Measurements from ENCODE around the gene SOWAHD. TPM values are rescaled to one million over a fixed set of nuclear protein-coding genes. Genes with fewer than 3 reads are reported as not detected.

Gene SOWAHD, protein sequence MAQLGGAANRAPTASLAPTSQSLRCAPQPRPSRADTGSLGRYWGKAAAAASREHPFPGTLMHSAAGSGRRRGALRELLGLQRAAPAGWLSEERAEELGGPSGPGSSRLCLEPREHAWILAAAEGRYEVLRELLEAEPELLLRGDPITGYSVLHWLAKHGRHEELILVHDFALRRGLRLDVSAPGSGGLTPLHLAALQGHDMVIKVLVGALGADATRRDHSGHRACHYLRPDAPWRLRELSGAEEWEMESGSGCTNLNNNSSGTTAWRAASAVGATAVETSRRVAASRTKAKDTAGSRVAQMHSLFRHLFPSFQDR
- polyA plus RNA-seq (2013, experiment 1 of 2): not detected
- polyA plus RNA-seq (2013, experiment 2 of 2): not detected

DNA sequence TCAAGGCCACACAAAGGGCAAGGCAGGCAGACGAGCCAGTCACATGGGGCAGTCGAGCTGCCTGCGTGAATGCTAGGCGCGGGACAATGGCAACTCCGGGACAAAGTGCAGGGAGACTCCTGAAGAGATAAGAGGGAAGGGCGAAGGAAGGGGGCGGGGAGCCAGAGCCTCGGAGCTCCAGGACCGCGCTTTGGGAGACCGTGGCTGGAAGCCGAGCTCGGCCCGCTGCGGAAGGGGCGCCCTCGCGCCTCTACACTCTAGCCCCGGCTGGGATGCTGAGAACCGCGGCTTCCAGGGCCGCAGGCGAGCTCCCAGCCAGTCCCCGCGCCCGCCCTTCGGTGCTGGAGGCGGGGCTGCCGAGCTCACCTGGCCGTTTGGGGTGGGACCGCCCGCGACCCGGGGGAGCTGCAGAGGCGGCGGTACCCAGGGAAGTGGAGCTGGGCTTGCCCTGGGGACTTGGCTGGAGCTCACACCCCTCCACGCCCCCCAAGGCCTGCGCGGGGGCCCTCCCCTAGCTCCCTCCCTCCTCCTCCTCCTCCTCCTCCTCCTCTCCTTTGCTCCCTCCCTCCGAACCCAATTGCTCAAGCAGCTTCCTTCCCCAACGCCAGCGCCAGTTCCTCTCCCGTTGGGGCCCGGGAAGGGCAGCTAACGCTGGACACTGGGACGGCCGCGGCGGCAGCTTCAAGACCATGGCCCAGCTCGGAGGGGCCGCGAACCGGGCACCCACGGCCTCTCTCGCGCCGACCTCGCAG, at the start of gene SOWAHD:
Gene SOWAHD, plus strand, starts transcription at position 610 of the 752 bp plus-strand sequence. Its CDS starts 80 bp downstream, at position 690.
- H3K4me3 ChIP-seq (ENCODE audit: extremely low read depth, insufficient read depth, low read length, poor library complexity, severe bottlenecking): peak within 1 kb of the TSS; percentile 38
- H3K27ac ChIP-seq (ENCODE audit: low read depth, low read length, severe bottlenecking): no peak within 1 kb of the TSS
- H3K36me3 ChIP-seq (ENCODE audit: control insufficient read depth, insufficient read depth, low read length): no peaks in the 10 kb centered on the region
- 0% methylated on average over 1 to 7 of the region's 59 CpGs for WGBS, 2 experiments (ENCODE audit: insufficient coverage in 2 of 2)
- H3K9me3 ChIP-seq (ENCODE audit: control insufficient read depth, low read length): no peaks in the 10 kb centered on the region
- peaks cover 4% of the 10 kb centered on the region for H3K4me1 ChIP-seq (ENCODE audit: control insufficient read depth, insufficient read depth, low read length, poor library complexity, severe bottlenecking)

DNA sequence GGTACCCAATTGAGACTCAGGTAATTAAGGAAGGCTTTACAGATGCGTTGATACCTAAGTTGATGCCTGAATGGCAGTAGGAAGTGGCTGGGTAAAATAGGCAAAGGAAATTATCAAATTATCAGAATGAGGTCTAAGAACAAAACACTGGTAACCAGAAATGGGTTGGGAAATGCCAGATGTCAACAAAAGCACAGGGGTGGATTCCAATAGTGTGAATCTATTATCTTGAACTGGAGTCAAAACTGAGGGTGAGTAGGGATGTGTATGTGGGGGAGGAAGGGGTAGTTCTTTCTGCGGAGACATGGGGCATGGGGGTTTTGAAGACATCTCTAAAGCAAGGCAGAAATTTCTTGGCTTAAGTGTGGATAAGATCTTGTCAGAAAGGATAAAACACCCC, 49.5 kb upstream of the SOWAHD start:
- 83 to 100% methylated on average over 1 of the region's 2 CpGs for WGBS, 2 experiments (ENCODE audit: insufficient coverage in 2 of 2)
- no peak overlapping the region for H3K4me3 ChIP-seq (ENCODE audit: extremely low read depth, insufficient read depth, low read length, poor library complexity, severe bottlenecking)
- H3K9me3 ChIP-seq (ENCODE audit: control insufficient read depth, low read length): no peaks in the 10 kb centered on the region
- no peak overlapping the region for H3K27ac ChIP-seq (ENCODE audit: low read depth, low read length, severe bottlenecking)
- no peaks in the 10 kb centered on the region for H3K36me3 ChIP-seq (ENCODE audit: control insufficient read depth, insufficient read depth, low read length)
- no peaks in the 10 kb centered on the region for H3K4me1 ChIP-seq (ENCODE audit: control insufficient read depth, insufficient read depth, low read length, poor library complexity, severe bottlenecking)

DNA sequence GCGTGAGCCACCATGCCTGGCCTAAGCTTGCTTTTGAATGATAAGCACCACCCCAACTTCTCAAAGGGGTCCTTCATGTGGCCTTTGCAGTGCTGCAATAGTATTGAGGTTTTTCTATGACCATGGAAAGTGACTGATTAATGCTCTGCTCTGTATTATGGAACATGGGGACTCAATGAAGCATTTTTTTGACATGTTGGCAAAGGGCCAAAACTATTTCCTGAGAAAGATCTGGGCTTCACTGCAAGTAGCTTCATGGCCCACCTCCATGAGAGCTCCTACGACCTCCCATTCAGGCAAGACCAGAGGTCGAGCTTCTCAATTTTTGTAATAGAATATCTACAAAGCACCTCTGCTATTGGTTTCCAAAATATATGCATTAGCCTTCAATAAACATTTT, 48.8 kb upstream of the SOWAHD start:
- 100% methylated on average over 1 of the region's 3 CpGs; no CpG with 5 or more reads in 1 of the 2 experiments for WGBS, 2 experiments (ENCODE audit: insufficient coverage in 2 of 2)

DNA sequence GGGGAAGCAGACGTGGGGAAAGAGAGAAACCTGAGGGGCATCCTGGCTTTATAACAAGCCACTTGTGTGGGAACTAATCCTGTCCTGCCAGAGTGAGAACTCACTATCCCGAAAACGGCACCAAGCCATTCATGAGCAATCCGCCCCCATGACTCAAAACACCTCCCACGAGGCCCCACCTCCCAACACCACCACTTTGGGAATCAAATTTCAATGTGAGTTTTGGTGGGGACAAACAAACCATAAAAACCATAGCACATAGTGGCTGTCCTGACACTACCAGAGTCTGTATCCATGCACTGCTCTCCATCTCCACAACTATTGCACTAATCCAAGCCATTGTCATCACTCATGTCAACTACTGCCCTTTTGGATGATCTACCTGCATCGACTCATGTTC, 36.9 kb upstream of the SOWAHD start:
- no peaks in the 10 kb centered on the region for H3K36me3 ChIP-seq (ENCODE audit: control insufficient read depth, insufficient read depth, low read length)
- H3K4me1 ChIP-seq (ENCODE audit: control insufficient read depth, insufficient read depth, low read length, poor library complexity, severe bottlenecking): no peaks in the 10 kb centered on the region
- no peaks in the 10 kb centered on the region for H3K9me3 ChIP-seq (ENCODE audit: control insufficient read depth, low read length)
- WGBS, 2 experiments (ENCODE audit: insufficient coverage in 2 of 2): 97 to 100% methylated on average over 1 to 3 of the region's 6 CpGs
- no peak overlapping the region for H3K27ac ChIP-seq (ENCODE audit: low read depth, low read length, severe bottlenecking)
- H3K4me3 ChIP-seq (ENCODE audit: extremely low read depth, insufficient read depth, low read length, poor library complexity, severe bottlenecking): no peak overlapping the region

More for the DNA sequence above, 48.8 kb upstream of the SOWAHD start:
- no peak overlapping the region for H3K4me3 ChIP-seq (ENCODE audit: extremely low read depth, insufficient read depth, low read length, poor library complexity, severe bottlenecking)
- no peaks in the 10 kb centered on the region for H3K9me3 ChIP-seq (ENCODE audit: control insufficient read depth, low read length)
- H3K27ac ChIP-seq (ENCODE audit: low read depth, low read length, severe bottlenecking): no peak overlapping the region
- no peaks in the 10 kb centered on the region for H3K4me1 ChIP-seq (ENCODE audit: control insufficient read depth, insufficient read depth, low read length, poor library complexity, severe bottlenecking)
- H3K36me3 ChIP-seq (ENCODE audit: control insufficient read depth, insufficient read depth, low read length): no peaks in the 10 kb centered on the region

GRCh38 chrX:119721926-119722325, 36.5 kb upstream of the SOWAHD start:
- Histone ChIP-seq H3K36me3 (ENCODE audit: control insufficient read depth, insufficient read depth, low read length) (no peaks in the 10 kb centered on the region), H3K9me3 (ENCODE audit: control insufficient read depth, low read length) (no peaks in the 10 kb centered on the region), H3K4me3 (ENCODE audit: extremely low read depth, insufficient read depth, low read length, poor library complexity, severe bottlenecking) (no peak overlapping the region), H3K4me1 (ENCODE audit: control insufficient read depth, insufficient read depth, low read length, poor library complexity, severe bottlenecking) (no peaks in the 10 kb centered on the region), H3K27ac (ENCODE audit: low read depth, low read length, severe bottlenecking) (no peak overlapping the region)
- 100% methylated on average over 1 of the region's 2 CpGs for WGBS, 2 experiments (ENCODE audit: insufficient coverage in 2 of 2)

DNA sequence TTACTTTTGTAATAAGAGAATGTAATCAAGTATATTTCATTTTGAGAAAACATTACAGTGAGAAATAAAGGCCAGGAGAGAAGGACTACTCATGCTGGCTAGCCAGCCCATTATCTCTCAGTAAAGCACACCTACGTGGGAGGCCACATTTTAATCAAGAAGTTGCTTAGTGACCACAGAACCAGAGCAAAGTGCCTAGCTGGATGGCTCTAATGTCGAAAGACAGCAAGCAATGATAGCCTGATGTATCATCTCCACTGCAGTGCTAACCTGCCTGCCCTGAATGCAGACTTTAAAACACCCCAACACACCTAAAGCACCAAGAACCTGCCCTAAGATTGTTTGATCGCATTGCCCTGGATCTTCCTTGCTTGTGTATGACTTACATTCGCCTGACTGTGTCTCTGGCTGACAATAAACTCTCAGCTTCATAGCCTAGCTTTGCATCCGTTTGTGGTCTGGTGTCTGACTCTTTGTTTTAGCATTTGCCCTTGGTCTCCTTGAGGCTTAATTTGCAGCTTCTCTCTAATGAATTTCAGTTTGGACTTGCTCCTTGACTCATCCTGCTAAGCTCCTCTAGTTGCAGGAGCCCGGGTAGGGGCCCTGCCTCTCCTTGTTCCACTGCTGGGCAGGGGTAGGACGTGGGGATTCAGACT, 31.4 kb upstream of the SOWAHD start:
- H3K4me1 ChIP-seq (ENCODE audit: control insufficient read depth, insufficient read depth, low read length, poor library complexity, severe bottlenecking): no peaks in the 10 kb centered on the region

DNA sequence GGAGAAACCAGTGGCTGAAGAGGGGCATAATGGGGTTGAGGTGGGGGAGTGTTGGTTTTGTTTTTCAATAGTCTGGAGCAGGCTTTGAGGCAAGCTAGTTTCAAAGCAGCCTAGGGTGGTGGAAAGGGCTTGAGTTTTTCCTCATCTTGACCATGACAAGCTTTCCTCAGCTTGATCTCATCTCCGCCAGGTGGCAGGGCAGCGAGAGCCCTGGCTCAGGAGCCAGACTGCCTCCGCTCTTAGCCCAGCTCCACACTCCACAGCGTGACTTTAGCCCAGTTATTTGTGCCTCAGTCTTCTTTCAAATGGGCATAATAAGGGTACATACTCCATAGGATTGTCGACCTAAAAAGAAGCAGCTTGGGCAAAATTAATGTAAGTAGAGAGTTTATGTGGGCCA, 29.9 kb upstream of the SOWAHD start:
- 60 to 78% methylated on average over 1 to 4 of the region's 5 CpGs for WGBS, 2 experiments (ENCODE audit: insufficient coverage in 2 of 2)
- Histone ChIP-seq H3K27ac (ENCODE audit: low read depth, low read length, severe bottlenecking) (no peak overlapping the region), H3K36me3 (ENCODE audit: control insufficient read depth, insufficient read depth, low read length) (no peaks in the 10 kb centered on the region), H3K4me1 (ENCODE audit: control insufficient read depth, insufficient read depth, low read length, poor library complexity, severe bottlenecking) (no peaks in the 10 kb centered on the region), H3K9me3 (ENCODE audit: control insufficient read depth, low read length) (no peaks in the 10 kb centered on the region), H3K4me3 (ENCODE audit: extremely low read depth, insufficient read depth, low read length, poor library complexity, severe bottlenecking) (no peak overlapping the region)

More for the DNA sequence above, 31.4 kb upstream of the SOWAHD start:
- no peak overlapping the region for H3K27ac ChIP-seq (ENCODE audit: low read depth, low read length, severe bottlenecking)
- H3K9me3 ChIP-seq (ENCODE audit: control insufficient read depth, low read length): no peaks in the 10 kb centered on the region
- WGBS, 2 experiments (ENCODE audit: insufficient coverage in 2 of 2): 72 to 100% methylated on average over 1 to 6 of the region's 7 CpGs
- no peak overlapping the region for H3K4me3 ChIP-seq (ENCODE audit: extremely low read depth, insufficient read depth, low read length, poor library complexity, severe bottlenecking)
- H3K36me3 ChIP-seq (ENCODE audit: control insufficient read depth, insufficient read depth, low read length): no peaks in the 10 kb centered on the region

DNA sequence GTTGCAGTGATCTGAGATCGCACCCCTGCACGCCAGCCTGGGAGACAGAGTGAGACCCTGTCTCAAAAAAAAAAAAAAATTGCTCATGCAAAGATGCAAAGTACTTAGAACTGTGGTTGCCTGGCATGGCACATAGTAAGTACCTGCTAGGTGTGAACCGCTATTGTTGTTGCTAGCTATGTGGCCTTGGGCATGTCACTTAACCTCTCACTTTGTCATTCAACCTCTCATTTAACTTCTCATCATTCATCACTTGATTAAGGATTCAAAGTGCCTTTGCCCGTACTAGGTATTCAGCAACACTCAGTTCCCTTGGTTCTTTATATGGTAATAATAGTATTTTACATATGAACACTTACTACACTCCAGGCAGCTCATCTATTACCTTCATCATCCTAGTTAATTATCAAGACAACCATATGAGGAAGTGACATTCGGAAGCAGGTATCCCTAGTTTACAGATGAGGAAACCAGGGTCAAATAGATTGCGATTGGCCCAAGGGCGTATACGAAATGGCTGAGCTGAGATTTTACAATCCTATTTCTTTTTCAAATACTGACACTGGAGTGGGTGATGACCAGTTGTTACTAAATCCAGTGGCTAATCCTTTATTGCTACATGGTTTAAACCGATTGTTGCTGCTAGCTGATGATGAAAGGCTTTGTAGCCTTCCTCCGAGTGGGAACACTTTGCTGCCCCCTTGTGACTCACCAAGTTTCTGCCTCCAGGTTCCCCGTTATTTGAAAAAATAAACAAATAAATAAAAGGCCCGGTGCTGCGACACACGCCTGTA, 28.8 kb upstream of the SOWAHD start:
- no peaks in the 10 kb centered on the region for H3K9me3 ChIP-seq (ENCODE audit: control insufficient read depth, low read length)
- H3K36me3 ChIP-seq (ENCODE audit: control insufficient read depth, insufficient read depth, low read length): no peaks in the 10 kb centered on the region
- WGBS, 2 experiments (ENCODE audit: insufficient coverage in 2 of 2): 25 to 53% methylated on average over 3 to 6 of the region's 14 CpGs
- H3K4me3 ChIP-seq (ENCODE audit: extremely low read depth, insufficient read depth, low read length, poor library complexity, severe bottlenecking): no peak overlapping the region
- no peak overlapping the region for H3K27ac ChIP-seq (ENCODE audit: low read depth, low read length, severe bottlenecking)
- no peaks in the 10 kb centered on the region for H3K4me1 ChIP-seq (ENCODE audit: control insufficient read depth, insufficient read depth, low read length, poor library complexity, severe bottlenecking)

GRCh38 chrX:119734897-119735339, 23.5 kb upstream of the SOWAHD start:
- Histone ChIP-seq H3K27ac (ENCODE audit: low read depth, low read length, severe bottlenecking) (no peak overlapping the region), H3K36me3 (ENCODE audit: control insufficient read depth, insufficient read depth, low read length) (no peaks in the 10 kb centered on the region), H3K4me1 (ENCODE audit: control insufficient read depth, insufficient read depth, low read length, poor library complexity, severe bottlenecking) (no peaks in the 10 kb centered on the region), H3K4me3 (ENCODE audit: extremely low read depth, insufficient read depth, low read length, poor library complexity, severe bottlenecking) (no peak overlapping the region), H3K9me3 (ENCODE audit: control insufficient read depth, low read length) (no peaks in the 10 kb centered on the region)
- WGBS, 2 experiments (ENCODE audit: insufficient coverage in 2 of 2): 79 to 100% methylated on average over 3 to 6 of the region's 7 CpGs

GRCh38 chrX:119735467-119735866, 22.9 kb upstream of the SOWAHD start:
- Histone ChIP-seq H3K9me3 (ENCODE audit: control insufficient read depth, low read length) (no peaks in the 10 kb centered on the region), H3K36me3 (ENCODE audit: control insufficient read depth, insufficient read depth, low read length) (no peaks in the 10 kb centered on the region), H3K4me3 (ENCODE audit: extremely low read depth, insufficient read depth, low read length, poor library complexity, severe bottlenecking) (no peak overlapping the region), H3K4me1 (ENCODE audit: control insufficient read depth, insufficient read depth, low read length, poor library complexity, severe bottlenecking) (no peaks in the 10 kb centered on the region), H3K27ac (ENCODE audit: low read depth, low read length, severe bottlenecking) (no peak overlapping the region)
- WGBS, 2 experiments (ENCODE audit: insufficient coverage in 2 of 2): 69 to 80% methylated on average over 1 to 3 of the region's 6 CpGs
